ENCODE data around the gene ABCA2.

DNA sequence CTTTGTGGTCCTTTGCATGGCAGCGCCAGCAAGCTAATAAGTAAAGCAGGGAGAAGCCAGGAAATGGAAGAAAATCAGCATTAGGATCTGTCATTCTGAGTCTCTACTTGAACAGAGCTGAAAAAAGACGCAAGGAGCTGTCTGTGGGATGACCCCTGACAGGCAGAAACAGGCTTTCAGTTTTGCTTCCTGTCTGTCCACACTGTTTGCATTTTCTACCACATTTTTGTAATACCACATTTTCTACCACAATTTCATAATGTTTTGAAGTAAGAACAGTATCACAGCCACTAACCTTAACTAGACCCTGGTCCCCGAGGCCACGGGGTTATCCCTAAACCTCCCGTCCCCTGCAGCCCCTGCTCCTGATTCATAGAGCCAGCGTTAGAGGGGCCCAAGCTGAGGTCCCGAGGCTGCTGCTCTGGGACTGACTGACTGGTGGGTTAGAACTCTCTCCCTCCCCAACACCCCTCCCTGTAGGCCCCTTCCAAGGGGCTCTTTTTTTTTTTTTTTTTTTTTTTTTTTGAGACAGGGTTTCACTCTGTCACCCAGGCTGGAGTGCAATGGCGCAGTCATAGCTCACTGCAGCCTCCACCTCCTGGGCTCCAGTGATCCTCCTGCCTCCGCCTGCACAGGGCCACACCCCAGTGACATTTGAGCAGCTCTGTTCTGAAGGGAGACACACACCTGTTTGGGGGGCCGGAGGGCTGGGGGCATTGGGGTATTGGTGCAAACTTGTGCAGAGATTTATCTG lies 27.7 kb downstream of the ABCA2 start:
- no peak for TF ChIP-seq POLR2A (IDR thresholded peaks at IDR 0.05)
- TF ChIP-seq, protein P1, sequence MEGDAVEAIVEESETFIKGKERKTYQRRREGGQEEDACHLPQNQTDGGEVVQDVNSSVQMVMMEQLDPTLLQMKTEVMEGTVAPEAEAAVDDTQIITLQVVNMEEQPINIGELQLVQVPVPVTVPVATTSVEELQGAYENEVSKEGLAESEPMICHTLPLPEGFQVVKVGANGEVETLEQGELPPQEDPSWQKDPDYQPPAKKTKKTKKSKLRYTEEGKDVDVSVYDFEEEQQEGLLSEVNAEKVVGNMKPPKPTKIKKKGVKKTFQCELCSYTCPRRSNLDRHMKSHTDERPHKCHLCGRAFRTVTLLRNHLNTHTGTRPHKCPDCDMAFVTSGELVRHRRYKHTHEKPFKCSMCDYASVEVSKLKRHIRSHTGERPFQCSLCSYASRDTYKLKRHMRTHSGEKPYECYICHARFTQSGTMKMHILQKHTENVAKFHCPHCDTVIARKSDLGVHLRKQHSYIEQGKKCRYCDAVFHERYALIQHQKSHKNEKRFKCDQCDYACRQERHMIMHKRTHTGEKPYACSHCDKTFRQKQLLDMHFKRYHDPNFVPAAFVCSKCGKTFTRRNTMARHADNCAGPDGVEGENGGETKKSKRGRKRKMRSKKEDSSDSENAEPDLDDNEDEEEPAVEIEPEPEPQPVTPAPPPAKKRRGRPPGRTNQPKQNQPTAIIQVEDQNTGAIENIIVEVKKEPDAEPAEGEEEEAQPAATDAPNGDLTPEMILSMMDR (IDR thresholded peaks at IDR 0.05) = no peak

Measured in breast epithelium (tissue), 3 donors.